Erythroblast (primary cell): ENCODE measurements around the gene LYST.

Experiments
- GATA1 ChIP-seq: IDR thresholded peaks from 2 replicates; pipeline ENCODE4 v1.6.1; 2011; ENCODE audit warnings: low read depth, mild to moderate bottlenecking, control low read depth, low read length, moderate library complexity
- POLR2A ChIP-seq: IDR thresholded peaks from 2 replicates; pipeline ENCODE4 v1.6.1; 2011; ENCODE audit warnings: mild to moderate bottlenecking, low read length

GRCh38 chr1:235875036-235875597 lies 8.4 kb upstream of the LYST start:
- TF ChIP-seq POLR2A (no peak), GATA1 (no peak)
